Stomach (tissue), 9 donors: ENCODE measurements around the gene DPM3. TPM values are rescaled to one million over a fixed set of nuclear protein-coding genes. Genes with fewer than 3 reads are reported as not detected.
A peak's percentile ranks its signal among the peaks of the same experiment; 100 is the strongest.

ENCODE experiments used
- DNase-seq, 2 donors: peaks; one replicate each; pipeline versions ENCODE4 v3.0.0 to v3.0.0-alpha.2; 2013 to 2019
- H3K27ac ChIP-seq, 5 donors: fragments of 200-600 bp in 4 of 5; sonication (generic) in 4 of 5; one replicate each; pipeline ENCODE4 v1.5.1; 2013 to 2019; ENCODE audit warnings: mild to moderate bottlenecking in 1 of 5, moderate library complexity in 1 of 5
- H3K27me3 ChIP-seq, 3 donors: fragments of 200-600 bp; sonication (generic); one replicate each; pipeline ENCODE4 v1.5.1; 2017 to 2019; ENCODE audit warnings: mixed run types in 1 of 3
- H3K36me3 ChIP-seq, 4 donors: fragments of 200-600 bp; sonication (generic); 1 replicate in 3 of 4; 2 replicates in 1 of 4; pipeline ENCODE4 v1.5.1; 2016 to 2019
- H3K4me1 ChIP-seq, 4 donors: fragments of 200-600 bp; sonication (generic); one replicate each; pipeline ENCODE4 v1.5.1; 2016 to 2019
- H3K4me3 ChIP-seq, 4 donors: fragments of 200-600 bp; sonication (generic) in 3 of 4; one replicate each; pipeline ENCODE4 v1.5.1; 2016 to 2019; ENCODE audit warnings: mild to moderate bottlenecking in 1 of 4
- H3K9me3 ChIP-seq, 4 donors: fragments of 200-600 bp; sonication (generic); one replicate each; pipeline ENCODE4 v1.5.1; 2016 to 2019
- EP300 ChIP-seq: sonication (generic); formaldehyde crosslinking; IDR thresholded peaks from one replicate; pipeline ENCODE4 v1.6.1; 2017; ENCODE audit warnings: antibody characterized with exemption
- POLR2A ChIP-seq, 4 donors: fragments of 450-650 bp; IDR thresholded peaks; one replicate each; pipeline ENCODE4 v1.6.1; 2016; ENCODE audit warnings: antibody characterized with exemption in 4 of 4, control low read depth in 2 of 4, mild to moderate bottlenecking in 1 of 4, moderate library complexity in 1 of 4
- POLR2AphosphoS5 ChIP-seq, 3 donors: sonication (generic); formaldehyde crosslinking; IDR thresholded peaks; one replicate each; pipeline ENCODE4 v1.6.1; 2016; ENCODE audit warnings: antibody characterized with exemption in 3 of 3
- WGBS, 5 donors: extraction: QIAGEN DNeasy Blood & Tissue Kit in 3 of 5; methylation state at CpG; one replicate each; pipeline versions ENCODE4 v1.1.5 to v1.1.7; 2013 to 2018; 5-methylcytosine and 5-hydroxymethylcytosine counted together
- intact Hi-C: fragments of 100-400 bp; cut with DNase I; formaldehyde crosslinking; loops from one replicate; pipeline ENCODE4 v1.15.1; 2023; ENCODE audit warnings: low total_unique reads
- polyA plus RNA-seq, 3 donors: library from polyadenylated mRNA; stranded (reverse); fragments of 200-250 nt; gene quantifications; one replicate each; pipeline ENCODE4 v1.2.3, GENCODE V29; 2013
- total RNA-seq, 5 donors: library from RNA; depleted of rRNA; stranded (reverse); fragments of >200 nt; gene quantifications; one replicate each; pipeline versions ENCODE4 v1.1.0 to v1.2.3, GENCODE V29; 2014 to 2016
- TF ChIP-seq, protein P1 (sequence below), 7 experiments: fragments of 450-650 bp in 4 of 7; fragments of 200-600 bp in 3 of 7; sonication (generic) in 3 of 7; IDR thresholded peaks; one replicate each; pipeline ENCODE4 v1.5.1; 2016 to 2019; ENCODE audit warnings: antibody characterized with exemption in 7 of 7, control low read depth in 2 of 7, mild to moderate bottlenecking in 1 of 7
- donor health status: healthy with polysubstance abuse.
- donor health status: Bipolar disorder and iron deficiency.
- donor health status: healthy.

The DPM3 gene
- total and polyA plus RNA-seq, 8 donors: 13.3 to 301 (median 51.3) TPM; not detected in 1

DNA sequence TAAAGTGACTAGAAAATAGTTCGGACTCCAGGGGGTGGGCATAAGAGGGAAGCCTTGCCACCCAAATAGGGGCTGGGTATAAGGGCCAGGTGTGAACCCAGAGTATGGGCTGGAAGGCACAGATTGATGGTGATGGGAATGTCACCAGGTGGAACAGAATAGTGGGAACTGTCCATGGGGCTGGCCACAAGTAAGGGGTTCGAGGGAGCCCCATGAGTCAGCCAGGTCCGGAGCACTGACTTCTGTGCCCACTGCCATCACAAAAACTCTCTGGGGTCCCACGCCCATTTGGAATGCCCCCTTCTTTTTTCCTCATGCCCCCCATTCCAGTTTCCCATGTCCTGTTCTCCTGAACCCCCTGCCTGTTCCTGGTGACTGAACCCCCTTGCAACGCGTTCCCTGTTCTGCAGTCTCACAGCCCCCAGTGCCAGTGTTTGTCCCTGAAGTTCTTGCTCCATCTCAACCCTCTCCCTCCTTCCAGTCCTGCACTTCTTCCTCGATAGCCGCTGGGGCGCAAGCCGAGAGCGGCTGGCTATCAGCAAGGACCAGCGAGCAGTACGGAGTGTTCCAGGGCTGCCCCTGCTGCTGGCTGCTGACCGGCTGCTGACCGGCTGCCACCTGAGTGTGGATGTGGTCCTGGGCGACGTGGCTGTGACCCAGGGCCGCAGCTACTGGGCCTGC is 41.2 kb upstream of the DPM3 start:
- intact Hi-C loops: no loop called here
- H3K9me3 ChIP-seq: no peaks in the 10 kb centered on the region
- TF ChIP-seq, protein P1, sequence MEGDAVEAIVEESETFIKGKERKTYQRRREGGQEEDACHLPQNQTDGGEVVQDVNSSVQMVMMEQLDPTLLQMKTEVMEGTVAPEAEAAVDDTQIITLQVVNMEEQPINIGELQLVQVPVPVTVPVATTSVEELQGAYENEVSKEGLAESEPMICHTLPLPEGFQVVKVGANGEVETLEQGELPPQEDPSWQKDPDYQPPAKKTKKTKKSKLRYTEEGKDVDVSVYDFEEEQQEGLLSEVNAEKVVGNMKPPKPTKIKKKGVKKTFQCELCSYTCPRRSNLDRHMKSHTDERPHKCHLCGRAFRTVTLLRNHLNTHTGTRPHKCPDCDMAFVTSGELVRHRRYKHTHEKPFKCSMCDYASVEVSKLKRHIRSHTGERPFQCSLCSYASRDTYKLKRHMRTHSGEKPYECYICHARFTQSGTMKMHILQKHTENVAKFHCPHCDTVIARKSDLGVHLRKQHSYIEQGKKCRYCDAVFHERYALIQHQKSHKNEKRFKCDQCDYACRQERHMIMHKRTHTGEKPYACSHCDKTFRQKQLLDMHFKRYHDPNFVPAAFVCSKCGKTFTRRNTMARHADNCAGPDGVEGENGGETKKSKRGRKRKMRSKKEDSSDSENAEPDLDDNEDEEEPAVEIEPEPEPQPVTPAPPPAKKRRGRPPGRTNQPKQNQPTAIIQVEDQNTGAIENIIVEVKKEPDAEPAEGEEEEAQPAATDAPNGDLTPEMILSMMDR (IDR thresholded peaks at IDR 0.05): no peak
- TF ChIP-seq EP300: no peak
- TF ChIP-seq POLR2A (IDR thresholded peaks at IDR 0.05): no peak
- TF ChIP-seq POLR2AphosphoS5 (IDR thresholded peaks at IDR 0.05): peak in 2 of 3 donors; percentile 45 to 72
- peak overlapping the region; percentile 47 to 96 (median 70) for H3K27ac ChIP-seq
- H3K4me1 ChIP-seq: peaks cover 34 to 81% (median 71%) of the 10 kb centered on the region in 4 donors
- 51 to 86% (median 62%) methylated on average over 14 to 18 of the region's 18 CpGs for WGBS, 5 donors
- no peak overlapping the region for H3K4me3 ChIP-seq
- peaks cover 0 to 16% (median 0%) of the 10 kb centered on the region in 4 donors for H3K36me3 ChIP-seq
- H3K27me3 ChIP-seq: no peaks in the 10 kb centered on the region
- DNase-seq: peak in 1 of 2 donors; percentile 79

DNA sequence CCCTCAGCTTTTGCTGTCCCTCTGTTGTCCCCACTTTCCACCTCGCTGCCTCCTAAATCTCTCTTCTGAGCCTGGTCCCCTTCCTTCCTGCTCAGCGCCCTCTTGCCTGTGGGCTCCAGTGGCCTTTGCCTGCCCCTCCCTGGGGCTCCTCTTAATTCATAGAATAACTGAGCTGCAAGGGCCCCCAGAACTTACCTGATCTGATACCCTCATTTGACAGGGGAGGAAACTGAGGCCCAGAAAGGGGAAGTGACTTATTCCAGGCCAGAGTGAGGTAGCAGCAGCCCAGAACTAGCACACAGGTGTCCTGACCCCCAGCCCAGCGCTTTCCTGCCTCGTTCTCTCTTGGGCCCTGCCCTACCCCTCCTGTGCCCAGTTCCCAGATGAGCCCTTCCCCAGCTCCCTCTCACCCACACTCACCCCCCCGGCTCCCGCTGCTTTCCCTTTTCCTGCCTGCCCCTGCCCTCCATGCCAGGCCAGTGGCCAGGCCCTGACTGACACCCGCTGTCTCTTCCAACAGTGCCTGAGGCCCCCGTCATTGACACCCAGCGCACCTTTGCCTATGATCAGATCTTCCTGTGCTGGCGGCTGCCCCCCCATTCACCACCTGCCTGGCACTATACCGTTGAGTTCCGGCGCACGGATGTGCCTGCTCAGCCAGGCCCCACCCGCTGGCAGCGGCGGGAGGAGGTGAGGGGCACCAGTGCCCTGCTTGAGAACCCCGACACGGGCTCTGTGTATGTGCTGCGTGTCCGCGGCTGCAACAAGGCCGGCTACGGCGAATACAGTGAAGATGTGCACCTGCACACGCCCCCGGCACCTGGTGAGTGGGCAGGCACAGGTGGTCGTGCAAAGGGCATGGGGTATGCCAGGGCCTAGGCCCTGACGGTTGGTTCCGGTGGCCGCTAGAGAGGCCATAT is 39.0 kb upstream of the DPM3 start:
- Histone ChIP-seq H3K4me1 (peaks cover 29 to 81% (median 73%) of the 10 kb centered on the region in 4 donors), H3K4me3 (no peak overlapping the region), H3K27ac (peak overlapping the region; percentile 46 to 96 (median 81)), H3K9me3 (no peaks in the 10 kb centered on the region), H3K27me3 (peaks cover 0 to 11% (median 2%) of the 10 kb centered on the region in 3 donors), H3K36me3 (peaks cover 0 to 16% (median 0%) of the 10 kb centered on the region in 4 donors)
- WGBS, 5 donors: 41 to 74% (median 57%) methylated on average over 29 to 31 of the region's 31 CpGs
- intact Hi-C loops: loop anchor here (10.0 kb wide), 1 partner anchor 45 kb away; no protein-coding TSS in a partner anchor
- TF ChIP-seq, protein P1 (IDR thresholded peaks at IDR 0.05): no peak
- peak in 1 of 3 donors; percentile 12 for TF ChIP-seq POLR2AphosphoS5 (IDR thresholded peaks at IDR 0.05)
- DNase-seq: peak; percentile 46 to 49

DNA sequence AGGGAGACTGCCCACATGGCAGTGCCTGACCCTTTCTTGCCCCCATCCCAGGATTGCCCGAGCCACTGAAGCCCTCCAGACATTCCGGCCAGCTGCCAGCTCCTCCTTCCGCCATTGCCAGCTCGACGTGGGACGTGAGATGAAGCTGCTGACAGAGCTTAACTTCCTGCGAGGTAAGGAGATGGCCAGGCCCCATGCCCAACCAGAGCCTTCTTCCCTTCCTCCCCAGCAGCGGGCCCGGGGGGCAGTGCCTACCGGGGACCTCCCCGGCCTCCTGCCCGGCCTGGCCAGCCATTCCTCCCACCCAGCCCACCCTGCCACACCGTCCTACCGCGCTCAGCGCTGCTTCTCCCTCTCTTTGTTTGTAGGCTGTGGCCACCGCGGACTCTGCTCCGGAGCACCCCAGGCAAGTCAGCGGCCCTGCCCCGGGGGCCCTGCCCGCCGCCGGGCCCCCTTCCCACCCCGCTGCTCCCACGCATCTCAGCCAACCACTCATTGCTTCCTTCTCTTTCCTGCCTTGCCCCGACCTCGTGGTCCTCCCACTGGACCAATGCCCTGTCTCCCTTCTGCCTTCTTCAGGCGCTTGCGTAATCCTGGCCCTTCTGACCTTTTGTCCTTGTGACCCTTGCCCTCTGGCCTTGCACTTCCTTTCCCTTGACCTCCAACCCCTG is 38.2 kb upstream of the DPM3 start:
- Histone ChIP-seq H3K36me3 (peaks cover 0 to 16% (median 0%) of the 10 kb centered on the region in 4 donors), H3K4me1 (peaks cover 36 to 81% (median 75%) of the 10 kb centered on the region in 4 donors), H3K27me3 (peaks cover 0 to 19% (median 6%) of the 10 kb centered on the region in 3 donors), H3K9me3 (no peaks in the 10 kb centered on the region), H3K27ac (peak overlapping the region; percentile 73 to 96 (median 81)), H3K4me3 (no peak overlapping the region)
- DNase-seq: peak; percentile 28 to 33
- TF ChIP-seq POLR2A (IDR thresholded peaks at IDR 0.05): no peak
- peak in 2 of 3 donors; percentile 17 to 38 for TF ChIP-seq POLR2AphosphoS5 (IDR thresholded peaks at IDR 0.05)
- TF ChIP-seq, protein P1 (IDR thresholded peaks at IDR 0.05): no peak
- no peak for TF ChIP-seq EP300
- intact Hi-C loops: loop anchor here (10.0 kb wide), 1 partner anchor 46 kb away; no protein-coding TSS in a partner anchor
- 69 to 77% (median 75%) methylated on average over 20 to 30 of the region's 30 CpGs for WGBS, 5 donors

DNA sequence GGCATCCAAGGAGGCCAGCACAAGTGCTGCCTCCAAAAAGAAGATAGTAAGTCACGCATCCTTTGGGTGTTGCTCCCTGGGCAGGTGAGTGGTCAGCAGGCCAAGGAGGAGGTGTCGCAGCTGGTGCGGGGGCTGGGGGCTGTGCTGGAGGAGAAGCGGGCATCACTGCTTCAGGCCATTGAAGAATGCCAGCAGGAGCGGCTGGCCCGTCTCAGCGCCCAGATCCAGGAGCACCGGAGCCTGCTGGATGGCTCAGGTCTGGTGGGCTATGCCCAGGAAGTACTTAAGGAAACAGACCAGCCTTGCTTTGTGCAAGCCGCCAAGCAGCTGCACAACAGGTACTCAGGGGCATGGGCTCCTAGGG is 37.6 kb upstream of the DPM3 start:
- Histone ChIP-seq H3K27ac (peak overlapping the region; percentile 34 to 96 (median 81)), H3K27me3 (peaks cover 0 to 19% (median 6%) of the 10 kb centered on the region in 3 donors), H3K4me3 (no peak overlapping the region), H3K9me3 (no peaks in the 10 kb centered on the region), H3K4me1 (peaks cover 40 to 85% (median 79%) of the 10 kb centered on the region in 4 donors), H3K36me3 (peaks cover 0 to 16% (median 0%) of the 10 kb centered on the region in 4 donors)
- 95 to 98% (median 97%) methylated on average over 9 of the region's 9 CpGs for WGBS, 5 donors
- DNase-seq: peak; percentile 27 to 30
- intact Hi-C loops: loop anchor here (10.0 kb wide), 1 partner anchor 47 kb away; no protein-coding TSS in a partner anchor
- no peak for TF ChIP-seq POLR2A (IDR thresholded peaks at IDR 0.05)
